Stimulated activated CD4-positive, alpha-beta T cell treated with anti-CD3 and anti-CD28 coated beads, Interleukin-15, amount 100 ng/mL, for 48 hours (primary cell): ENCODE results near the gene PSMD9.
"Not testable (repeated sequence)": the region's sequence is repeated elsewhere in the genome, so short reads cannot be mapped to it uniquely, and the experiment has no call there.

Experiments used
- DNase-seq, 2 donors: peaks; one replicate each; pipeline ENCODE4 v3.0.0-alpha.2; 2020; ENCODE audit warnings: low read depth in 2 of 2

Gene PSMD9

GRCh38 chr12:121888478-121889273, at the start of gene PSMD9:
Gene PSMD9 (plus strand): TSS chr12:121888790. CDS start chr12:121888857, 67 bp downstream.
- peak; percentile 98 to 99 for DNase-seq

- peak; percentile 99 to 100 for DNase-seq
Observed at GRCh38 chr12:121839106-121839992, 49.2 kb upstream of the PSMD9 start.

GRCh38 chr12:121839993-121840761, 48.4 kb upstream of the PSMD9 start:
- no peak for DNase-seq

- no peak for DNase-seq
Observed at GRCh38 chr12:121843236-121843982, 45.2 kb upstream of the PSMD9 start.

DNA sequence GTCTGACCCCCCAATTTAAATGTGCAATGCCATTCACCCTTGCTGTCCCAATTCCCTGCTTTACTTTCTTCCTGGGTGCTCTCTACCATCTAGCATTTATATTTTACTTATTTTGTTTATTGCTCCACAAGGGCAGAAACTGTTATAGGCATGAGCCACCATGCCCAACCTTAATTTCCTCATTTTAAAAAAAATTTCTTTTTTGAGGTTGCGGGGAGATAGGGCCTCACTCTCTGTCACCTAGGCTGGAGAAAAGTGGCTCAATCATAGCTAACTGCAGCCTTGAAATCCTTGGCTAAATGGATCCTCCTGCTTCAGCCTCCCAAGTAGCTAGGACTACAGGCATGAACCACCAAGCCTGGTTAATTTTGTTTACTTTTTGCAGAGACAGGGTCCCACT, 42.9 kb upstream of the PSMD9 start:
- DNase-seq = no peak

GRCh38 chr12:121849211-121849610, 39.4 kb upstream of the PSMD9 start:
- no peak for DNase-seq

DNA sequence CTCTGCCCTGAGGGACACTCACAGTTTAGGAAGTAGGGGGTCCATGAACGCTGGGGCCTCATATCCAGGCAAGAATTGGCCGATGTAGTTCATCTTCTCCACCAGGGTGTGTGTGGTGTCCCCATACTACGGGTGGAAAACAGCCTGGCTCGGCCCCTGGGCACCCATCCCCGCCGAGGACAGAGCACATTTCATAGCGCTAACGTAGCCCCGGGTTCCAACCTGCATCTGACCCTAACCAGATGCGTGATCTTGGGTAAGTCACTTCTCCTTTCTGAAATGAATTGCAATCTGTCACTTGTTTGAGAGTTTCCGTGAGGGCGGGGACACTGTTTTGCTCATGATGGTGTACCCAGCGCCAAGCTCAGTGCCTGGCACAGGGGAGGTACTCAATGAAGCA, 38.9 kb upstream of the PSMD9 start:
- no peak for DNase-seq

DNA sequence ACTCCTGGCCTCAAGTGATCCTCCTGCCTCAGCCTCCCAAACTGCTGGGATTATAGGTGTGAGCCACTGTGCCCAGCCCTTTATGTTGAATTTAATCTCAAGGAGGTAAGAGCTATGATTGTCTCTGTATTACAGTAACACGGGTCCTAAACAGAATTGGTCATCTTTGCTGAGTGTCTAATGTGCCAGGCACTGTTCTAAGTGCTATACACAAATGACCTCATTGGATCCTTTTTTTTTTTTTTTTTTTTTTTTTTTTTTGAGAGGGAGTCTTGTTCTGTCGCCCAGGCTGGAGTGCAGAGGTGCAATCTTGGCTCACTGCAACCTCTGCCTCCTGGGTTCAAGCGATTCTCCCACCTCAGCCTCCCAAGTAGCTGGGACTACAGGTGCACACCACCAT, 36.2 kb upstream of the PSMD9 start:
- DNase-seq = not testable (repeated sequence)

GRCh38 chr12:121857322-121858246, 31.0 kb upstream of the PSMD9 start:
- no peak for DNase-seq

GRCh38 chr12:121858318-121858661, 30.3 kb upstream of the PSMD9 start:
- DNase-seq = no peak

- no peak for DNase-seq
Observed at GRCh38 chr12:121858662-121859572, 29.7 kb upstream of the PSMD9 start, which contains the start of gene HPD. Gene HPD (minus strand): TSS chr12:121858859. CDS start chr12:121858823, 36 bp downstream.

GRCh38 chr12:121860257-121860656, 28.3 kb upstream of the PSMD9 start:
- no peak for DNase-seq

- DNase-seq = not testable (repeated sequence)
Observed at GRCh38 chr12:121860699-121861098, 27.9 kb upstream of the PSMD9 start.

DNA sequence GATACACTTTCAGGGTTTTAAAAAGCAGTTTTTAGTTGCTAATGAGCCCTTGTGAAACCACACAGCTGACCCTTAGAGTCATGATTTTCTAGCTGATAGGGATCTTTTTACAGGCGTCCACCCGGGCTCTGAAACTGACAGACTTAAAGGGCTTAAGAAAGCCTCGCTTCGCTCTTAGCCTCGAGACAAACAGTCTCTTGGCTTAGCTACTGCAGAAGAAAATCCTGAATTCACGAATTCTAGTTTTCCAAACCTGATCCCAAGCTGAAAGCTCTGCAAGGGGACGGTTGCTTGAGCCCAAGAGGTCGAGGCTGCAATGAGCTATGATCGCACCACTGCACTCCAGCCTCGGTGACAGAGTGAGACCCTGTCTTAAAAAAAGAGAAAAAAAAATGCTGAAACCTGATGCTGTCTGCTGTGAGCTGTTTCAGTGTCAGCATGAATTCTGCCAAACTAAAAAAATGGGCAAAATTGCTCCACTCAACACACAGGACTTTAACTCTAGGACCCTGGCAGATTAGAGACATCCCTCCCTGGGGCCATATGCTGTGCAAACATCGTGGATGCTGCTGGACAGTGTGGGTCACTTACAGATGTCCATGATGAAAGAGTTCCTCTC, 26.8 kb upstream of the PSMD9 start:
- DNase-seq = no peak

GRCh38 chr12:121866331-121866730, 22.3 kb upstream of the PSMD9 start:
- DNase-seq = no peak

GRCh38 chr12:121869229-121869628, 19.4 kb upstream of the PSMD9 start:
- DNase-seq = not testable (repeated sequence)

DNA sequence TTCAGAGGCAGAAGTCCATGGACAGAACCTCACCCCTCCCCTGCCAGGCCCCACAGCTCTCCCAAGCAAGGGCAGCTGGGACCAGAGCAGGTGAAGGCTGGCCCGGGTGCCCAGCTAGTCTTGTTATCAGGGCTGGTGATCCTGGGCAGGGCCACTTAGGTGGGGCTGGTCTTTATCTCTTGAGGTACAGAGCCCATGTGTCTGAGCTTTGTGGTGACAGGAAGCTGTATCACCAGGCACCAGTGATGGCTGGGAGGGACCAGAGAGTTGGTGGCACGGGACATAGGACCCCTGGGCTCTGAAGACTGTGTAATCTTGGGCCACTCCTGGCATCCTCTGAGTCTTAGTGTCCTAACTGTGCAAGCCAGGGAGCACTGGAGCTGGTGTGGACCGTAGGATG, 17.1 kb upstream of the PSMD9 start:
- no peak for DNase-seq

- DNase-seq = peak in 1 of 2 donors; percentile 7
Observed at GRCh38 chr12:121872546-121873215, 15.9 kb upstream of the PSMD9 start.
